Loucy (cell line): ENCODE results near the gene FUOM.

Experiments used
- H2AFZ ChIP-seq: fragments of 200-600 bp; sonication (generic); 2 replicates; pipeline ENCODE4 v1.6.0; 2016; ENCODE audit warnings: antibody characterized with exemption, mild to moderate bottlenecking, low read length, moderate library complexity
- H3F3A ChIP-seq: fragments of 200-600 bp; 2 replicates; pipeline ENCODE4 v1.6.0; 2016; ENCODE audit warnings: antibody characterized with exemption, low read depth, mild to moderate bottlenecking
- H3K27me3 ChIP-seq: fragments of 200-600 bp; sonication (generic); 2 replicates; pipeline ENCODE4 v1.6.1; 2014; ENCODE audit warnings: low read length, mild to moderate bottlenecking; ENCODE audit not compliant: insufficient read depth, poor library complexity, severe bottlenecking
- H3K36me3 ChIP-seq: fragments of 200-600 bp; sonication (generic); 2 replicates; pipeline ENCODE4 v1.6.1; 2016; ENCODE audit warnings: low read length; ENCODE audit not compliant: insufficient read depth
- H3K4me1 ChIP-seq: fragments of 200-600 bp; sonication (generic); 2 replicates; pipeline ENCODE4 v1.5.1; 2014; ENCODE audit warnings: low read length, mild to moderate bottlenecking; ENCODE audit not compliant: insufficient read depth, poor library complexity, severe bottlenecking
- H3K4me2 ChIP-seq: fragments of 200-600 bp; sonication (generic); 2 replicates; pipeline ENCODE4 v1.6.0; 2014; ENCODE audit warnings: antibody characterized with exemption, low read length, low read depth, mild to moderate bottlenecking; ENCODE audit not compliant: poor library complexity, severe bottlenecking
- H3K4me3 ChIP-seq: fragments of 200-600 bp; sonication (generic); 2 replicates; pipeline ENCODE4 v1.5.1; 2014; ENCODE audit warnings: low read length, mild to moderate bottlenecking, mixed read lengths; ENCODE audit not compliant: poor library complexity, severe bottlenecking
- H3K79me2 ChIP-seq: fragments of 200-600 bp; sonication (generic); 2 replicates; pipeline ENCODE4 v1.6.1; 2014; ENCODE audit warnings: low read length; ENCODE audit not compliant: insufficient read depth
- H3K9ac ChIP-seq: fragments of 200-600 bp; sonication (generic); 2 replicates; pipeline ENCODE4 v1.6.0; 2014; ENCODE audit warnings: mild to moderate bottlenecking, low read depth, low read length, moderate library complexity; ENCODE audit not compliant: poor library complexity, severe bottlenecking
- H3K9me2 ChIP-seq: fragments of 200-600 bp; sonication (generic); replicated peaks from 2 replicates; pipeline ENCODE4 v1.6.1; 2016; ENCODE audit warnings: low read depth, low read length, mixed read lengths
- H3K9me3 ChIP-seq: fragments of 200-600 bp; sonication (generic); 2 replicates; pipeline ENCODE4 v1.6.1; 2014; ENCODE audit warnings: mild to moderate bottlenecking, antibody characterized with exemption, low read length, low read depth; ENCODE audit not compliant: insufficient read depth
- H4K20me1 ChIP-seq: fragments of 200-600 bp; sonication (generic); 2 replicates; pipeline ENCODE4 v1.6.0; 2014; ENCODE audit warnings: antibody characterized with exemption, low read length, mild to moderate bottlenecking; ENCODE audit not compliant: insufficient read depth, poor library complexity, severe bottlenecking
- CTCF ChIP-seq: fragments of 200-600 bp; sonication (generic); conservative IDR thresholded peaks from 2 replicates; pipeline ENCODE4 v1.5.1; 2014; ENCODE audit warnings: mild to moderate bottlenecking, antibody characterized with exemption, low read length
- EZH2phosphoT487 ChIP-seq: fragments of 200-600 bp; IDR thresholded peaks from 2 replicates; pipeline ENCODE4 v1.6.1; 2018; ENCODE audit warnings: antibody characterized with exemption, mild to moderate bottlenecking, moderate library complexity, borderline replicate concordance

FUOM gene

GRCh38 chr10:133315847-133316246 lies 42.0 kb downstream of the FUOM start:
- H2AFZ ChIP-seq, result no peak overlapping the region
- no peaks in the 10 kb centered on the region; the same call in 1 of the 2 replicates for H3F3A ChIP-seq
- no peak overlapping the region for H3K4me2 ChIP-seq
- no peak overlapping the region for H3K9ac ChIP-seq
- H3K36me3 ChIP-seq, result no peaks in the 10 kb centered on the region
- no peak overlapping the region for H3K4me3 ChIP-seq
- no peak for TF ChIP-seq EZH2phosphoT487
- TF ChIP-seq CTCF, result no peak
- no peaks in the 10 kb centered on the region for H3K4me1 ChIP-seq
- no peaks in the 10 kb centered on the region for H4K20me1 ChIP-seq
- H3K79me2 ChIP-seq, result no peaks in the 10 kb centered on the region
- no peaks in the 10 kb centered on the region for H3K9me2 ChIP-seq
- no peaks in the 10 kb centered on the region for H3K27me3 ChIP-seq
- H3K9me3 ChIP-seq, result no peaks in the 10 kb centered on the region

GRCh38 chr10:133314911-133315310 lies 42.9 kb downstream of the FUOM start:
- TF ChIP-seq CTCF (no peak), EZH2phosphoT487 (no peak)
- Histone ChIP-seq H3K27me3 (no peaks in the 10 kb centered on the region), H3K9ac (no peak overlapping the region), H3K4me3 (no peak overlapping the region), H3K9me3 (no peaks in the 10 kb centered on the region), H3K9me2 (no peaks in the 10 kb centered on the region), H3F3A (no peaks in the 10 kb centered on the region; the same call in 1 of the 2 replicates), H3K79me2 (0 out of 2 replicates have a peak, but pooled peaks cover under 1% of the 10 kb centered on the region), H4K20me1 (no peaks in the 10 kb centered on the region), H3K4me1 (no peaks in the 10 kb centered on the region), H3K4me2 (no peak overlapping the region), H2AFZ (no peak overlapping the region), H3K36me3 (no peaks in the 10 kb centered on the region)

GRCh38 chr10:133313192-133313591 lies 44.6 kb downstream of the FUOM start:
- TF ChIP-seq EZH2phosphoT487 (no peak), CTCF (no peak)
- Histone ChIP-seq H2AFZ (no peak overlapping the region), H3K9me3 (no peaks in the 10 kb centered on the region), H3K36me3 (no peaks in the 10 kb centered on the region), H3K4me3 (no peak overlapping the region), H3K4me1 (peaks cover 7% of the 10 kb centered on the region), H3K9ac (no peak overlapping the region), H3F3A (no peaks in the 10 kb centered on the region; the same call in 1 of the 2 replicates), H4K20me1 (peaks cover 5% of the 10 kb centered on the region), H3K79me2 (peaks cover 11% of the 10 kb centered on the region), H3K27me3 (no peaks in the 10 kb centered on the region), H3K9me2 (no peaks in the 10 kb centered on the region), H3K4me2 (no peak overlapping the region)
